ENCODE results near the gene MED13L. TPM values are rescaled to one million over a fixed set of nuclear protein-coding genes. Genes with fewer than 3 reads are reported as not detected.

MED13L gene
- polyA plus RNA-seq, 10 donors: 43.0 to 60.2 (median 47.3) TPM

- DNase-seq: no peak
These were observed 90.4 kb downstream of the MED13L start for GRCh38 chr12:116187151-116187511.

- peak in 1 of 3 donors; percentile 31 for DNase-seq
These were observed 90.9 kb downstream of the MED13L start for GRCh38 chr12:116186482-116187150.

- DNase-seq: no peak
These were observed 92.7 kb downstream of the MED13L start for GRCh38 chr12:116184763-116185162.

- no peak for DNase-seq
These were observed 93.8 kb downstream of the MED13L start for GRCh38 chr12:116183741-116184141.

GRCh38 chr12:116182359-116183063, 95.0 kb downstream of the MED13L start:
- no peak for DNase-seq

- DNase-seq: no peak
These were observed 97.0 kb downstream of the MED13L start for GRCh38 chr12:116180448-116180847.

- no peak for DNase-seq
These were observed 98.1 kb downstream of the MED13L start for GRCh38 chr12:116179384-116179783.

GRCh38 chr12:116177017-116177416, 100.5 kb downstream of the MED13L start:
- no peak for DNase-seq

- no peak for DNase-seq
These were observed 102.6 kb downstream of the MED13L start for GRCh38 chr12:116174904-116175303.

GRCh38 chr12:116174006-116174405, 103.5 kb downstream of the MED13L start:
- DNase-seq: no peak

GRCh38 chr12:116172224-116172849, 105.2 kb downstream of the MED13L start:
- no peak for DNase-seq

- DNase-seq: no peak
These were observed 105.9 kb downstream of the MED13L start for GRCh38 chr12:116171549-116171948.

GRCh38 chr12:116169071-116169470, 108.4 kb downstream of the MED13L start:
- DNase-seq: no peak

- DNase-seq: no peak
These were observed 111.2 kb downstream of the MED13L start for GRCh38 chr12:116166306-116166705.

- DNase-seq: no peak
These were observed 112.5 kb downstream of the MED13L start for GRCh38 chr12:116165036-116165425.

- peak; percentile 29 to 63 (median 33) for DNase-seq
These were observed 113.0 kb downstream of the MED13L start for GRCh38 chr12:116164250-116165035.

GRCh38 chr12:116162071-116162470, 115.4 kb downstream of the MED13L start:
- no peak for DNase-seq

GRCh38 chr12:116161588-116161987, 115.9 kb downstream of the MED13L start:
- DNase-seq: peak in 2 of 3 donors; percentile 34 to 47

GRCh38 chr12:116160883-116161458, 116.5 kb downstream of the MED13L start:
- no peak for DNase-seq

- DNase-seq: no peak
These were observed 117.3 kb downstream of the MED13L start for GRCh38 chr12:116160231-116160630.

- DNase-seq: peak in 1 of 3 donors; percentile 43
These were observed 117.8 kb downstream of the MED13L start for GRCh38 chr12:116159593-116160200.

All from muscle of back (tissue), 11 donors.